H54 (cell line): Measurements from ENCODE around the gene OR2AE1.
A peak's percentile ranks its signal among the peaks of the same experiment; 100 is the strongest.
"Not testable (repeated sequence)": the region's sequence is repeated elsewhere in the genome, so short reads cannot be mapped to it uniquely, and the experiment has no call there.

ENCODE experiments used
- DNase-seq: peaks from one replicate; pipeline ENCODE4 v3.0.0; 2011; ENCODE audit warnings: low spot score, mixed read lengths; ENCODE audit not compliant: insufficient read length
- FAIRE-seq: peaks from 3 replicates; lab custom pipeline; 2011; peaks lifted over from hg19 to GRCh38; lab: Jason Lieb, UNC
- POLR2A ChIP-seq: IDR thresholded peaks from 2 replicates; pipeline ENCODE4 v1.6.1; 2011; ENCODE audit warnings: low read depth, mild to moderate bottlenecking, low read length

Gene OR2AE1

GRCh38 chr7:99876933-99877332, at the start of gene OR2AE1:
OR2AE1 (minus strand) TSS chr7:99877033; CDS start chr7:99877033, 0 bp downstream.
- no peak for TF ChIP-seq POLR2A
- no peak for FAIRE-seq
- DNase-seq, result no peak

GRCh38 chr7:99926321-99926720, 49.5 kb upstream of the OR2AE1 start:
- FAIRE-seq, result no peak
- TF ChIP-seq POLR2A, result no peak

GRCh38 chr7:99923200-99923599, 46.4 kb upstream of the OR2AE1 start:
- TF ChIP-seq POLR2A, result no peak
- no peak for FAIRE-seq
- DNase-seq, result no peak

More at GRCh38 chr7:99926321-99926720, 49.5 kb upstream of the OR2AE1 start:
- DNase-seq, result no peak

- FAIRE-seq, result no peak
- TF ChIP-seq POLR2A, result no peak
- no peak for DNase-seq
These were observed 43.3 kb upstream of the OR2AE1 start for GRCh38 chr7:99920149-99920548.

GRCh38 chr7:99919814-99920112, 42.9 kb upstream of the OR2AE1 start:
- no peak for DNase-seq
- TF ChIP-seq POLR2A, result no peak

GRCh38 chr7:99918959-99919813, 42.4 kb upstream of the OR2AE1 start, which contains the start of gene TRIM4:
TRIM4 (minus strand) TSS chr7:99919530; CDS start chr7:99919401, 129 bp downstream.
- FAIRE-seq (no peak), DNase-seq (peak; percentile 90)
- TF ChIP-seq POLR2A, result peak; percentile 92

More at GRCh38 chr7:99919814-99920112, 42.9 kb upstream of the OR2AE1 start:
- no peak for FAIRE-seq

- FAIRE-seq, result no peak
- TF ChIP-seq POLR2A, result no peak
- no peak for DNase-seq
These were observed 34.1 kb upstream of the OR2AE1 start for GRCh38 chr7:99910976-99911375.

- no peak for TF ChIP-seq POLR2A
- FAIRE-seq, result no peak
- no peak for DNase-seq
These were observed 24.7 kb upstream of the OR2AE1 start for GRCh38 chr7:99901581-99901980.

GRCh38 chr7:99899830-99900519, 23.1 kb upstream of the OR2AE1 start:
- no peak for TF ChIP-seq POLR2A
- no peak for FAIRE-seq
- DNase-seq, result no peak

- FAIRE-seq (no peak), DNase-seq (no peak)
- TF ChIP-seq POLR2A, result no peak
These were observed 22.0 kb upstream of the OR2AE1 start for GRCh38 chr7:99898836-99899235.

- no peak for FAIRE-seq
These were observed 21.2 kb upstream of the OR2AE1 start for GRCh38 chr7:99898023-99898357.

GRCh38 chr7:99897322-99898022, 20.6 kb upstream of the OR2AE1 start:
- DNase-seq (no peak), FAIRE-seq (no peak)
- TF ChIP-seq POLR2A, result no peak

More at GRCh38 chr7:99898023-99898357, 21.2 kb upstream of the OR2AE1 start:
- DNase-seq, result no peak
- TF ChIP-seq POLR2A, result no peak

- FAIRE-seq (no peak), DNase-seq (no peak)
- TF ChIP-seq POLR2A, result no peak
These were observed 17.9 kb upstream of the OR2AE1 start for GRCh38 chr7:99894738-99895137.

- FAIRE-seq (no peak), DNase-seq (no peak)
- TF ChIP-seq POLR2A, result no peak
These were observed 16.4 kb upstream of the OR2AE1 start for GRCh38 chr7:99893280-99893679.

- not testable (repeated sequence) for FAIRE-seq, DNase-seq
These were observed 13.5 kb upstream of the OR2AE1 start for GRCh38 chr7:99890348-99890747.

GRCh38 chr7:99888366-99888765, 11.5 kb upstream of the OR2AE1 start:
- not testable (repeated sequence) for DNase-seq, FAIRE-seq
